ENCODE data around the gene SUGP1.

DNA sequence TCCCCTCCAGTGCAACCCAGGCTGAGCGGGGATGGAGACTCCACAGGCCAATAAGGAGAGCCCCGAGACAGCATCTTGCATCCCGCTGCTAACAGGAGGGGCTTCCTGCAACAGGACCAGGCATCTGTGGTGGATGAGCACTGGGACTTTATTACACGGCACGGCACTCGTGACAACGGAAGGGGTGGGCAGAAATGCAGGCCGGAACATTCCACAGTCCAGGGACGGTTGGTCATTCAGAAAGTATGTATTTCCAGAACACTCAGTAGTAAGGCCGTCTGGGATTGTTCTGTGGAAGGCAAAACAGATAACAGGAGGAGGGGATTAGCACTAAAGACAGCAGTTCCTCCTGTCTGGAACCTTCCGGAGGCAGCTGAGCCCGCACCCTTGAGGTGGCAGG, 43.9 kb downstream of the SUGP1 start:
- TF ChIP-seq, protein P1, sequence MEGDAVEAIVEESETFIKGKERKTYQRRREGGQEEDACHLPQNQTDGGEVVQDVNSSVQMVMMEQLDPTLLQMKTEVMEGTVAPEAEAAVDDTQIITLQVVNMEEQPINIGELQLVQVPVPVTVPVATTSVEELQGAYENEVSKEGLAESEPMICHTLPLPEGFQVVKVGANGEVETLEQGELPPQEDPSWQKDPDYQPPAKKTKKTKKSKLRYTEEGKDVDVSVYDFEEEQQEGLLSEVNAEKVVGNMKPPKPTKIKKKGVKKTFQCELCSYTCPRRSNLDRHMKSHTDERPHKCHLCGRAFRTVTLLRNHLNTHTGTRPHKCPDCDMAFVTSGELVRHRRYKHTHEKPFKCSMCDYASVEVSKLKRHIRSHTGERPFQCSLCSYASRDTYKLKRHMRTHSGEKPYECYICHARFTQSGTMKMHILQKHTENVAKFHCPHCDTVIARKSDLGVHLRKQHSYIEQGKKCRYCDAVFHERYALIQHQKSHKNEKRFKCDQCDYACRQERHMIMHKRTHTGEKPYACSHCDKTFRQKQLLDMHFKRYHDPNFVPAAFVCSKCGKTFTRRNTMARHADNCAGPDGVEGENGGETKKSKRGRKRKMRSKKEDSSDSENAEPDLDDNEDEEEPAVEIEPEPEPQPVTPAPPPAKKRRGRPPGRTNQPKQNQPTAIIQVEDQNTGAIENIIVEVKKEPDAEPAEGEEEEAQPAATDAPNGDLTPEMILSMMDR (optimal IDR thresholded peaks at IDR 0.05 in 1 of 3, IDR thresholded peaks at IDR 0.05 in 1 of 3, conservative IDR thresholded peaks at IDR 0.05 in 1 of 3; ENCODE audit: extremely low read depth in 1 of 3, insufficient read depth in 2 of 3, low read length in 3 of 3), result no peak
- no peak for TF ChIP-seq EZH2 (IDR thresholded peaks at IDR 0.05; ENCODE audit: low read length)
